H1 (cell line): ENCODE results near the gene AGBL4.

Source experiments
- CHD1 ChIP-seq: IDR thresholded peaks from 2 replicates; pipeline ENCODE4 v1.6.1; 2012; ENCODE audit warnings: low read depth, low read length, improper control_type of control experiment
- CHD7 ChIP-seq: fragments of 300-600 bp; sonication (generic); IDR thresholded peaks from 2 replicates; pipeline ENCODE4 v1.7.1; 2012; ENCODE audit warnings: low read length, moderate library complexity, mild to moderate bottlenecking, inconsistent platforms; ENCODE audit not compliant: insufficient replicate concordance
- CTCF ChIP-seq, 3 experiments: IDR thresholded peaks; 1 replicate in 2 of 3; 2 replicates in 1 of 3; pipeline versions ENCODE4 v1.5.1 to v1.6.1; 2011; ENCODE audit warnings: low read length in 3 of 3, mild to moderate bottlenecking in 3 of 3, inconsistent platforms in 2 of 3, low read depth in 1 of 3, moderate library complexity in 1 of 3; ENCODE audit not compliant: insufficient read depth in 1 of 3; ENCODE audit errors: control extremely low read depth in 1 of 3
- EP300 ChIP-seq, 2 experiments: IDR thresholded peaks; 1 replicate in 1 of 2; 2 replicates in 1 of 2; pipeline ENCODE4 v1.6.1; 2011 to 2012; ENCODE audit warnings: low read depth in 2 of 2, low read length in 2 of 2, mild to moderate bottlenecking in 2 of 2, borderline replicate concordance in 1 of 2, inconsistent platforms in 1 of 2, moderate library complexity in 1 of 2

GRCh38 chr1:48969971-48970370, 1053.8 kb downstream of the AGBL4 start:
- TF ChIP-seq EP300 (IDR thresholded peaks at IDR 0.05; ENCODE audit: borderline replicate concordance in 1 of 2, low read depth in 2 of 2, low read length in 2 of 2) (no peak), CHD1 (no peak), CTCF (IDR thresholded peaks at IDR 0.05; ENCODE audit: control extremely low read depth in 1 of 3, insufficient read depth in 1 of 3, low read depth in 1 of 3, low read length in 3 of 3) (no peak), CHD7 (no peak)
